HEK293 (cell line): ENCODE data around the gene RFX4.
"Not testable (repeated sequence)": the region's sequence is repeated elsewhere in the genome, so short reads cannot be mapped to it uniquely, and the experiment has no call there.

Source experiments
- BCL11A ChIP-seq: fragments of 450-650 bp; formaldehyde crosslinking; IDR thresholded peaks from 2 replicates; pipeline ENCODE4 v1.5.1; 2016; ENCODE audit warnings: low read depth, missing biosample characterization, missing genetic modification characterization
- GFI1B ChIP-seq: fragments of 450-650 bp; formaldehyde crosslinking; IDR thresholded peaks from 2 replicates; pipeline ENCODE4 v1.5.1; 2016; ENCODE audit warnings: missing biosample characterization, missing genetic modification characterization
- YY1 ChIP-seq: fragments of 450-650 bp; formaldehyde crosslinking; IDR thresholded peaks from 2 replicates; pipeline ENCODE4 v1.5.1; 2018; ENCODE audit warnings: missing biosample characterization, missing genetic modification characterization
- ZFP41 ChIP-seq: fragments of 450-650 bp; formaldehyde crosslinking; IDR thresholded peaks from 2 replicates; pipeline ENCODE4 v1.5.1; 2016; ENCODE audit warnings: missing biosample characterization, missing genetic modification characterization, borderline replicate concordance
- ZNF223 ChIP-seq: fragments of 450-650 bp; formaldehyde crosslinking; IDR thresholded peaks from 2 replicates; pipeline ENCODE4 v1.5.1; 2016; ENCODE audit warnings: missing biosample characterization, missing genetic modification characterization
- ZNF274 ChIP-seq, 2 experiments: fragments of 200-500 bp in 1 of 2; fragments of 450-650 bp in 1 of 2; sonication (Bioruptor generic) in 1 of 2; formaldehyde crosslinking in 1 of 2; IDR thresholded peaks; 2 replicates each; pipeline versions ENCODE4 v1.5.1 to v1.6.1; 2014 to 2016; ENCODE audit warnings: borderline replicate concordance in 1 of 2, inconsistent platforms in 1 of 2, low read length in 1 of 2, missing biosample characterization in 1 of 2, missing genetic modification characterization in 1 of 2
- ZNF658 ChIP-seq: fragments of 450-650 bp; formaldehyde crosslinking; IDR thresholded peaks from 2 replicates; pipeline ENCODE4; 2016; ENCODE audit warnings: missing biosample characterization, missing genetic modification characterization
- TF ChIP-seq, protein P1 (sequence below): fragments of 450-650 bp; formaldehyde crosslinking; optimal IDR thresholded peaks from 2 replicates; pipeline ENCODE3; 2016; ENCODE audit warnings: missing biosample characterization, mild to moderate bottlenecking, missing genetic modification characterization
- TF ChIP-seq, protein P2 (sequence below): fragments of 450-650 bp; formaldehyde crosslinking; IDR thresholded peaks from 2 replicates; pipeline ENCODE4 v1.5.1; 2016; ENCODE audit warnings: missing biosample characterization, missing genetic modification characterization
- TF ChIP-seq, protein P3 (sequence below): fragments of 450-650 bp; formaldehyde crosslinking; IDR thresholded peaks from 2 replicates; pipeline ENCODE4 v1.5.1; 2016; ENCODE audit warnings: missing biosample characterization, missing genetic modification characterization
- TF ChIP-seq, protein P4 (sequence below): fragments of 450-650 bp; formaldehyde crosslinking; IDR thresholded peaks from 2 replicates; pipeline ENCODE4 v1.5.1; 2016; ENCODE audit warnings: missing biosample characterization, missing genetic modification characterization

DNA sequence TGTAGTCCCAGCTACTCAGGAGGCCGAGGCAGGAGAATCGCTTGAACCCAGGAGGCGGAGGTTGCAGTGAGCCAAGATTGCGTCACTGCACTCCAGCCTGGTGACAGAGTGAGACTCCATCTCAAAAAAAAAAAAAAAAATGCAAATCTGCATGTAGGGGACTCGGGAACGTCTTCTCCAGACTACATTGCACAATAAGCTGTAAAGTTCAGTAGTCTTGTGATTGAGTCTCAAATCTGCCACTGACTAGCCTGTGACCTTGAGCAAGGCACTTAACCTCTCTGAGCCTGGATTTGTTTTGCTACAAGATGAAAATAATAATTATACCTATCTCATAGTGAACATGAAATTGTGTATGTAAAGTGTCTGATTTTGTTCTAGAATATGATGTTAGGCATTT lies 109.2 kb downstream of the RFX4 start:
- TF ChIP-seq, protein P1, sequence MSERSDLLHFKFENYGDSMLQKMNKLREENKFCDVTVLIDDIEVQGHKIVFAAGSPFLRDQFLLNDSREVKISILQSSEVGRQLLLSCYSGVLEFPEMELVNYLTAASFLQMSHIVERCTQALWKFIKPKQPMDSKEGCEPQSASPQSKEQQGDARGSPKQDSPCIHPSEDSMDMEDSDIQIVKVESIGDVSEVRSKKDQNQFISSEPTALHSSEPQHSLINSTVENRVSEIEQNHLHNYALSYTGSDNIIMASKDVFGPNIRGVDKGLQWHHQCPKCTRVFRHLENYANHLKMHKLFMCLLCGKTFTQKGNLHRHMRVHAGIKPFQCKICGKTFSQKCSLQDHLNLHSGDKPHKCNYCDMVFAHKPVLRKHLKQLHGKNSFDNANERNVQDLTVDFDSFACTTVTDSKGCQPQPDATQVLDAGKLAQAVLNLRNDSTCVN (tag by site-specific recombination) = not testable (repeated sequence)
- TF ChIP-seq, protein P2, sequence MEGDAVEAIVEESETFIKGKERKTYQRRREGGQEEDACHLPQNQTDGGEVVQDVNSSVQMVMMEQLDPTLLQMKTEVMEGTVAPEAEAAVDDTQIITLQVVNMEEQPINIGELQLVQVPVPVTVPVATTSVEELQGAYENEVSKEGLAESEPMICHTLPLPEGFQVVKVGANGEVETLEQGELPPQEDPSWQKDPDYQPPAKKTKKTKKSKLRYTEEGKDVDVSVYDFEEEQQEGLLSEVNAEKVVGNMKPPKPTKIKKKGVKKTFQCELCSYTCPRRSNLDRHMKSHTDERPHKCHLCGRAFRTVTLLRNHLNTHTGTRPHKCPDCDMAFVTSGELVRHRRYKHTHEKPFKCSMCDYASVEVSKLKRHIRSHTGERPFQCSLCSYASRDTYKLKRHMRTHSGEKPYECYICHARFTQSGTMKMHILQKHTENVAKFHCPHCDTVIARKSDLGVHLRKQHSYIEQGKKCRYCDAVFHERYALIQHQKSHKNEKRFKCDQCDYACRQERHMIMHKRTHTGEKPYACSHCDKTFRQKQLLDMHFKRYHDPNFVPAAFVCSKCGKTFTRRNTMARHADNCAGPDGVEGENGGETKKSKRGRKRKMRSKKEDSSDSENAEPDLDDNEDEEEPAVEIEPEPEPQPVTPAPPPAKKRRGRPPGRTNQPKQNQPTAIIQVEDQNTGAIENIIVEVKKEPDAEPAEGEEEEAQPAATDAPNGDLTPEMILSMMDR = not testable (repeated sequence)
- TF ChIP-seq ZNF223 (tag by site-specific recombination); ZFP41; ZNF274 (IDR thresholded peaks at IDR 0.05; ENCODE audit: low read length); ZNF274 (tag by site-specific recombination; IDR thresholded peaks at IDR 0.05; ENCODE audit: borderline replicate concordance); ZNF658 (tag by site-specific recombination); BCL11A (tag by site-specific recombination); YY1 (tag by site-specific recombination); GFI1B: not testable (repeated sequence)
- TF ChIP-seq, protein P3, sequence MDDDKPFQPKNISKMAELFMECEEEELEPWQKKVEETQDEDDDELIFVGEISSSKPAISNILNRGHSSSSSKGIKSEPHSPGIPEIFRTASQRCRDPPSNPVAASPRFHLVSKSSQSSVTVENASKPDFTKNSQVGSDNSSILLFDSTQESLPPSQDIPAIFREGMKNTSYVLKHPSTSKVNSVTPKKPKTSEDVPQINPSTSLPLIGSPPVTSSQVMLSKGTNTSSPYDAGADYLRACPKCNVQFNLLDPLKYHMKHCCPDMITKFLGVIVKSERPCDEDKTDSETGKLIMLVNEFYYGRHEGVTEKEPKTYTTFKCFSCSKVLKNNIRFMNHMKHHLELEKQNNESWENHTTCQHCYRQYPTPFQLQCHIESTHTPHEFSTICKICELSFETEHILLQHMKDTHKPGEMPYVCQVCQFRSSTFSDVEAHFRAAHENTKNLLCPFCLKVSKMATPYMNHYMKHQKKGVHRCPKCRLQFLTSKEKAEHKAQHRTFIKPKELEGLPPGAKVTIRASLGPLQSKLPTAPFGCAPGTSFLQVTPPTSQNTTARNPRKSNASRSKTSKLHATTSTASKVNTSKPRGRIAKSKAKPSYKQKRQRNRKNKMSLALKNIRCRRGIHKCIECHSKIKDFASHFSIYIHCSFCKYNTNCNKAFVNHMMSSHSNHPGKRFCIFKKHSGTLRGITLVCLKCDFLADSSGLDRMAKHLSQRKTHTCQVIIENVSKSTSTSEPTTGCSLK (tag by site-specific recombination) = not testable (repeated sequence)
- TF ChIP-seq, protein P4, sequence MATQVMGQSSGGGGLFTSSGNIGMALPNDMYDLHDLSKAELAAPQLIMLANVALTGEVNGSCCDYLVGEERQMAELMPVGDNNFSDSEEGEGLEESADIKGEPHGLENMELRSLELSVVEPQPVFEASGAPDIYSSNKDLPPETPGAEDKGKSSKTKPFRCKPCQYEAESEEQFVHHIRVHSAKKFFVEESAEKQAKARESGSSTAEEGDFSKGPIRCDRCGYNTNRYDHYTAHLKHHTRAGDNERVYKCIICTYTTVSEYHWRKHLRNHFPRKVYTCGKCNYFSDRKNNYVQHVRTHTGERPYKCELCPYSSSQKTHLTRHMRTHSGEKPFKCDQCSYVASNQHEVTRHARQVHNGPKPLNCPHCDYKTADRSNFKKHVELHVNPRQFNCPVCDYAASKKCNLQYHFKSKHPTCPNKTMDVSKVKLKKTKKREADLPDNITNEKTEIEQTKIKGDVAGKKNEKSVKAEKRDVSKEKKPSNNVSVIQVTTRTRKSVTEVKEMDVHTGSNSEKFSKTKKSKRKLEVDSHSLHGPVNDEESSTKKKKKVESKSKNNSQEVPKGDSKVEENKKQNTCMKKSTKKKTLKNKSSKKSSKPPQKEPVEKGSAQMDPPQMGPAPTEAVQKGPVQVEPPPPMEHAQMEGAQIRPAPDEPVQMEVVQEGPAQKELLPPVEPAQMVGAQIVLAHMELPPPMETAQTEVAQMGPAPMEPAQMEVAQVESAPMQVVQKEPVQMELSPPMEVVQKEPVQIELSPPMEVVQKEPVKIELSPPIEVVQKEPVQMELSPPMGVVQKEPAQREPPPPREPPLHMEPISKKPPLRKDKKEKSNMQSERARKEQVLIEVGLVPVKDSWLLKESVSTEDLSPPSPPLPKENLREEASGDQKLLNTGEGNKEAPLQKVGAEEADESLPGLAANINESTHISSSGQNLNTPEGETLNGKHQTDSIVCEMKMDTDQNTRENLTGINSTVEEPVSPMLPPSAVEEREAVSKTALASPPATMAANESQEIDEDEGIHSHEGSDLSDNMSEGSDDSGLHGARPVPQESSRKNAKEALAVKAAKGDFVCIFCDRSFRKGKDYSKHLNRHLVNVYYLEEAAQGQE (tag by site-specific recombination) = not testable (repeated sequence)
